Adrenal gland (tissue), 12 donors: Measurements from ENCODE around the gene VSTM2L. TPM values are rescaled to one million over a fixed set of nuclear protein-coding genes. Genes with fewer than 3 reads are reported as not detected.
A peak's percentile ranks its signal among the peaks of the same experiment; 100 is the strongest.

Experiments
- DNase-seq, 7 donors: peaks; one replicate each; pipeline ENCODE4 v3.0.0-alpha.2; 2019 to 2020
- H3K27ac ChIP-seq, 5 donors: fragments of 200-600 bp; sonication (generic) in 4 of 5; 1 replicate in 3 of 5; 2 replicates in 2 of 5; pipeline versions ENCODE4 v1.5.1 to v1.8.0; 2016 to 2020; ENCODE audit warnings: mild to moderate bottlenecking in 1 of 5
- H3K27me3 ChIP-seq: fragments of 200-600 bp; 2 replicates; pipeline ENCODE4 v1.8.0; 2021
- H3K36me3 ChIP-seq, 2 donors: fragments of 200-600 bp; replicated peaks in 1 of 2; 1 replicate in 1 of 2; 2 replicates in 1 of 2; pipeline versions ENCODE4 v1.5.1 to v1.8.0; 2018 to 2022
- H3K4me1 ChIP-seq, 2 donors: fragments of 200-600 bp; replicated peaks in 1 of 2; 1 replicate in 1 of 2; 2 replicates in 1 of 2; pipeline versions ENCODE4 v1.5.1 to v1.8.0; 2018 to 2021
- H3K4me3 ChIP-seq, 4 donors: fragments of 200-600 bp; sonication (generic) in 3 of 4; one replicate each; pipeline ENCODE4 v1.5.1; 2016 to 2018
- H3K9me3 ChIP-seq, 3 donors: fragments of 200-600 bp; sonication (generic) in 1 of 3; replicated peaks in 1 of 3; 1 replicate in 2 of 3; 2 replicates in 1 of 3; pipeline versions ENCODE4 v1.5.1 to v1.8.0; 2016 to 2021
- CTCF ChIP-seq, 6 experiments: fragments of 450-650 bp in 4 of 6; fragments of 200-600 bp in 2 of 6; sonication (generic) in 1 of 6; IDR thresholded peaks; 1 replicate in 5 of 6; 2 replicates in 1 of 6; pipeline versions ENCODE4 v1.5.1 to v1.8.0; 2016 to 2021; ENCODE audit warnings: antibody characterized with exemption in 6 of 6, mild to moderate bottlenecking in 2 of 6, moderate library complexity in 1 of 6
- POLR2A ChIP-seq, 2 donors: fragments of 450-650 bp; IDR thresholded peaks; one replicate each; pipeline ENCODE4 v1.6.1; 2017; ENCODE audit warnings: antibody characterized with exemption in 2 of 2, mild to moderate bottlenecking in 2 of 2, moderate library complexity in 1 of 2
- WGBS, 4 donors: extraction: QIAGEN DNeasy Blood & Tissue Kit in 2 of 4; methylation state at CpG; one replicate each; pipeline versions ENCODE4 v1.1.5 to v1.1.7; 2013 to 2017; 5-methylcytosine and 5-hydroxymethylcytosine counted together
- intact Hi-C, 2 donors: fragments of 100-400 bp; cut with DNase I; formaldehyde crosslinking; loops; one replicate each; pipeline versions ENCODE4 v1.14.1 to v1.15.0; 2022 to 2023
- polyA plus RNA-seq, 3 donors: library from polyadenylated mRNA; stranded (reverse); fragments of 200-250 nt in 2 of 3; fragments of 350-450 nt in 1 of 3; fragmentation: Illumina TruSeq in 1 of 3; extraction: RNeasy Lipid Tissue Mini Kit (QIAGEN cat#74804) in 1 of 3; gene quantifications; one replicate each; pipeline ENCODE4 v1.2.3, GENCODE V29; 2013 to 2014
- total RNA-seq, 9 donors: library from RNA; depleted of rRNA in 4 of 9; stranded (reverse); fragments of >200 nt in 4 of 9; fragments of 120-200 nt in 1 of 9; fragmentation: NEBNext Ultra II Directional in 1 of 9; extraction: Animal tissue kit (Norgen Biotek cat#: 25700) in 1 of 9; gene quantifications; one replicate each; pipeline versions ENCODE4 v1.1.0 to v1.2.4, GENCODE V29; 2013 to 2023
- donor health status: healthy with polysubstance abuse.
- donor health status: Bipolar disorder and iron deficiency.
- donor health status: DM: yes; HTN: yes; CAD: no.
- donor health status: DM: no; HTN: no; CAD: no.
- donor health status: DM: no; HTN: no; CAD: no.
- donor health status: DM: yes; HTN: yes; CAD: no.

VSTM2L gene
- total and polyA plus RNA-seq, 12 donors = 0.36 to 21.8 (median 7.4) TPM

- Histone ChIP-seq H3K27me3 (no peaks in the 10 kb centered on the region), H3K27ac (no peak overlapping the region), H3K9me3 (no peaks in the 10 kb centered on the region), H3K4me3 (no peak overlapping the region), H3K4me1 (no peaks in the 10 kb centered on the region), H3K36me3 (no peaks in the 10 kb centered on the region)
- 94 to 96% (median 94%) methylated on average over 9 of the region's 9 CpGs for WGBS, 4 donors
- no peak for TF ChIP-seq POLR2A (IDR thresholded peaks at IDR 0.05)
- no peak for TF ChIP-seq CTCF (IDR thresholded peaks at IDR 0.05)
- intact Hi-C loops = no loop called here
- no peak for DNase-seq
These were observed 36.0 kb downstream of the VSTM2L start for GRCh38 chr20:37938954-37939353.

GRCh38 chr20:37939701-37940560, 37.0 kb downstream of the VSTM2L start:
- Histone ChIP-seq H3K4me1 (no peaks in the 10 kb centered on the region), H3K27ac (no peak overlapping the region), H3K4me3 (no peak overlapping the region), H3K9me3 (no peaks in the 10 kb centered on the region), H3K36me3 (no peaks in the 10 kb centered on the region), H3K27me3 (no peaks in the 10 kb centered on the region)
- intact Hi-C loops = no loop called here
- TF ChIP-seq CTCF (IDR thresholded peaks at IDR 0.05) (no peak), POLR2A (IDR thresholded peaks at IDR 0.05) (no peak)
- peak in 1 of 7 donors; percentile 42 for DNase-seq
- 74 to 87% (median 83%) methylated on average over 23 to 25 of the region's 25 CpGs for WGBS, 4 donors

- WGBS, 4 donors = 79 to 90% (median 85%) methylated on average over 6 of the region's 6 CpGs
- Histone ChIP-seq H3K36me3 (no peaks in the 10 kb centered on the region), H3K27ac (no peak overlapping the region), H3K27me3 (no peaks in the 10 kb centered on the region), H3K9me3 (no peaks in the 10 kb centered on the region), H3K4me3 (no peak overlapping the region), H3K4me1 (no peaks in the 10 kb centered on the region)
- TF ChIP-seq CTCF (IDR thresholded peaks at IDR 0.05) = no peak
- no peak for TF ChIP-seq POLR2A (IDR thresholded peaks at IDR 0.05)
- no peak for DNase-seq
- intact Hi-C loops = no loop called here
These were observed 37.9 kb downstream of the VSTM2L start for GRCh38 chr20:37940858-37941257.

- no peak overlapping the region for H3K4me3 ChIP-seq
- DNase-seq = peak in 1 of 7 donors; percentile 35
- H3K4me1 ChIP-seq = no peaks in the 10 kb centered on the region
- no peak for TF ChIP-seq CTCF (IDR thresholded peaks at IDR 0.05)
- TF ChIP-seq POLR2A (IDR thresholded peaks at IDR 0.05) = no peak
- H3K36me3 ChIP-seq = no peaks in the 10 kb centered on the region
- H3K9me3 ChIP-seq = no peaks in the 10 kb centered on the region
- intact Hi-C loops = no loop called here
- no peak overlapping the region for H3K27ac ChIP-seq
- 72 to 80% (median 78%) methylated on average over 6 to 8 of the region's 8 CpGs for WGBS, 4 donors
- no peaks in the 10 kb centered on the region for H3K27me3 ChIP-seq
These were observed 38.4 kb downstream of the VSTM2L start for GRCh38 chr20:37941332-37941731.
